ENCODE results near the gene ACAT1.

- TF ChIP-seq CTCF (IDR thresholded peaks at IDR 0.05; ENCODE audit: insufficient read depth, low read depth, low read length) (no peak), EZH2 (IDR thresholded peaks at IDR 0.05; ENCODE audit: insufficient read depth, low read length) (no peak)
Observed at GRCh38 chr11:108142304-108142703, 20.9 kb downstream of the ACAT1 start.
